ENCODE measurements around the gene TIMM50. TPM values are rescaled to one million over a fixed set of nuclear protein-coding genes. Genes with fewer than 3 reads are reported as not detected.
A peak's percentile ranks its signal among the peaks of the same experiment; 100 is the strongest.

TIMM50 gene
- total and polyA plus RNA-seq, 2 of the 13 experiments (the other 11 are each of a cell fraction or from before 2014, with no cell fraction given) = 91.1 to 92.5 TPM

GRCh38 chr19:39506944-39507714 lies 26.5 kb downstream of the TIMM50 start (continued):
- TF ChIP-seq ZNF318 (CRISPR knock-in tag; IDR thresholded peaks at IDR 0.05) (peak; percentile 76; the same call in 1 of the 2 replicates), MAFK (conservative IDR thresholded peaks at IDR 0.05 in 1 of 2, IDR thresholded peaks at IDR 0.05 in 1 of 2; ENCODE audit: low read length in 2 of 2) (no peak), RFXAP (CRISPR knock-in tag; IDR thresholded peaks at IDR 0.05; ENCODE audit: borderline replicate concordance) (peak; percentile 94), ZBTB34 (CRISPR knock-in tag; IDR thresholded peaks at IDR 0.05) (no peak), ZNF772 (CRISPR knock-in tag; IDR thresholded peaks at IDR 0.05) (peak; percentile 76; the same call in 1 of the 2 replicates), CCAR2 (optimal IDR thresholded peaks at IDR 0.05; ENCODE audit: low read depth, low read length) (no peak), POLR2G (IDR thresholded peaks at IDR 0.05; ENCODE audit: low read depth, low read length) (peak; percentile 67), ZNF407 (CRISPR knock-in tag; IDR thresholded peaks at IDR 0.05; ENCODE audit: not compliant biosample characterization) (peak; percentile 48), ZNF792 (CRISPR knock-in tag; IDR thresholded peaks at IDR 0.05) (peak; percentile 63; the same call in 1 of the 2 replicates), ZNF44 (CRISPR knock-in tag; IDR thresholded peaks at IDR 0.05) (no peak)

Measured in HepG2 (cell line).